ENCODE data around the gene MRFAP1.

Gene MRFAP1

GRCh38 chr4:6673660-6674499, 33.4 kb downstream of the MRFAP1 start:
- Mint-ChIP-seq H3K4me1 (peaks cover 40% of the 10 kb centered on the region), H3K9me3 (peaks cover 5% of the 10 kb centered on the region), H3K4me3 (peak overlapping the region; percentile 93 to 98 (median 97)), H3K36me3 (ENCODE audit: low read depth) (peaks cover 49% of the 10 kb centered on the region), H3K27ac (peak overlapping the region; percentile 96 to 98 (median 97)), H3K27me3 (ENCODE audit: low read depth) (no peaks in the 10 kb centered on the region)
- no peak for TF ChIP-seq CTCF (IDR thresholded peaks at IDR 0.05; ENCODE audit: unreplicated experiment in 3 of 3)

- Mint-ChIP-seq H3K4me1 (peaks cover 40% of the 10 kb centered on the region), H3K27ac (peak overlapping the region; percentile 78 to 98 (median 88)), H3K4me3 (peak overlapping the region; percentile 93 to 98 (median 97)), H3K27me3 (ENCODE audit: low read depth) (no peaks in the 10 kb centered on the region), H3K36me3 (ENCODE audit: low read depth) (peaks cover 48% of the 10 kb centered on the region), H3K9me3 (peaks cover 5% of the 10 kb centered on the region)
- TF ChIP-seq CTCF (IDR thresholded peaks at IDR 0.05; ENCODE audit: unreplicated experiment in 3 of 3), result peak; percentile 29 to 37 (median 35)
These were observed 34.1 kb downstream of the MRFAP1 start for GRCh38 chr4:6674500-6675149.

- peaks cover 50% of the 10 kb centered on the region for H3K36me3 Mint-ChIP-seq (ENCODE audit: low read depth)
- TF ChIP-seq CTCF (IDR thresholded peaks at IDR 0.05; ENCODE audit: unreplicated experiment in 3 of 3), result no peak
- H3K9me3 Mint-ChIP-seq, result no peaks in the 10 kb centered on the region
- H3K4me1 Mint-ChIP-seq, result peaks cover 40% of the 10 kb centered on the region
- H3K27me3 Mint-ChIP-seq (ENCODE audit: low read depth), result no peaks in the 10 kb centered on the region
- peak overlapping the region; percentile 93 to 98 (median 97) for H3K4me3 Mint-ChIP-seq
- peak overlapping the region in 1 of 3 experiments; percentile 2 for H3K27ac Mint-ChIP-seq
These were observed 36.5 kb downstream of the MRFAP1 start for GRCh38 chr4:6676722-6677558.

- H3K27me3 Mint-ChIP-seq (ENCODE audit: low read depth), result no peaks in the 10 kb centered on the region
- H3K4me1 Mint-ChIP-seq, result peaks cover 22% of the 10 kb centered on the region
- no peak overlapping the region for H3K27ac Mint-ChIP-seq
- no peak overlapping the region for H3K4me3 Mint-ChIP-seq
- no peaks in the 10 kb centered on the region for H3K9me3 Mint-ChIP-seq
- TF ChIP-seq CTCF (IDR thresholded peaks at IDR 0.05; ENCODE audit: unreplicated experiment in 3 of 3), result no peak
- peaks cover 44% of the 10 kb centered on the region for H3K36me3 Mint-ChIP-seq (ENCODE audit: low read depth)
These were observed 40.0 kb downstream of the MRFAP1 start for GRCh38 chr4:6680372-6681034.

- Mint-ChIP-seq H3K4me3 (no peak overlapping the region), H3K27ac (no peak overlapping the region), H3K36me3 (ENCODE audit: low read depth) (peaks cover 39% of the 10 kb centered on the region), H3K4me1 (peaks cover 15% of the 10 kb centered on the region), H3K27me3 (ENCODE audit: low read depth) (peaks cover 4% of the 10 kb centered on the region), H3K9me3 (no peaks in the 10 kb centered on the region)
- no peak for TF ChIP-seq CTCF (IDR thresholded peaks at IDR 0.05; ENCODE audit: unreplicated experiment in 3 of 3)
These were observed 40.7 kb downstream of the MRFAP1 start for GRCh38 chr4:6681191-6681590.
